Hindlimb muscle (tissue), 1 donor: ENCODE results near the gene EEA1. TPM values are rescaled to one million over a fixed set of nuclear protein-coding genes. Genes with fewer than 3 reads are reported as not detected.
"Not testable (repeated sequence)": the region's sequence is repeated elsewhere in the genome, so short reads cannot be mapped to it uniquely, and the experiment has no call there.

ENCODE experiments used
- DNase-seq: peaks from one replicate; pipeline ENCODE4 v3.0.0-alpha.2; 2013
- polyA plus RNA-seq: library from polyadenylated mRNA; unstranded; fragments of 120-200 nt; gene quantifications from one replicate; pipeline ENCODE4 v1.2.1, GENCODE V29; 2013; ENCODE audit not compliant: insufficient read length

EEA1 gene
- polyA plus RNA-seq, 1 donor, result 19.3 TPM

DNA sequence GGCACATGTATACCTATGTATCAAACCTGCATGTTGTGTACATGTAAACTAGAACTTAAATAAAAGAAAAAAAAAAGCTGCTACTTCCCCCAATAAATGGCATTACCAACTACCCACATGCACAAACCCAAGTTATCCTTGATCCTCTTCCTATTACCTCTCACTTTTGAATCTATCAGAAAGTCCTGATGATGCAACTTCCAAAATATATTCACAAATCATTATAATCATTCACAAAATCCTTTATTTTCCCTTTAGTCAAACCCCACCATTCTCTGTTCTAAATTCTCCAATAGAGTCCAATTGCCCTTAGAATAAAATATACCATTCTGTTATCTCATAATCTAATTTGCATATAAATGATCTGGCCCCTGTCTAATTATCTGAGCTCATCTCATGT lies 134.3 kb downstream of the EEA1 start:
- DNase-seq, result no peak

- DNase-seq, result not testable (repeated sequence)
Observed at GRCh38 chr12:92794356-92794755, 134.7 kb downstream of the EEA1 start.

DNA sequence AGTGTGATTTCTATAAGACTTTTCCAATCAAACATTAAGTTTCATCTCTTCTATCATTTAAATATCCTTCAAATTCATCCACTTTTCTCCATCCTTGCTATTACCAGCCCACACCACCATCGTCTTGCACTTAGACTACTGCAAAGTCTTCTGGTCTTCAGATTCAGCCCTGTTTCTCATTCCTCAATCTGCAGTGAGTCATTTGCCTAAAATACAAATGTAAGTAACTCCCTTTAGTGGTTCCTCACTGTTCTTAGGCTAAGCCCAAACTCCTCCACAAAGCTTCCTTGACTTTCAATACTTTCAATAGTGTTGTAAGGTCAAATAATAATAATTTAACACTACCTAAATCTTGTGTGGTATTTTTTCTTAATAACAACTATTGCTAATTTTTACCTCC lies 143.1 kb downstream of the EEA1 start:
- DNase-seq, result no peak

DNA sequence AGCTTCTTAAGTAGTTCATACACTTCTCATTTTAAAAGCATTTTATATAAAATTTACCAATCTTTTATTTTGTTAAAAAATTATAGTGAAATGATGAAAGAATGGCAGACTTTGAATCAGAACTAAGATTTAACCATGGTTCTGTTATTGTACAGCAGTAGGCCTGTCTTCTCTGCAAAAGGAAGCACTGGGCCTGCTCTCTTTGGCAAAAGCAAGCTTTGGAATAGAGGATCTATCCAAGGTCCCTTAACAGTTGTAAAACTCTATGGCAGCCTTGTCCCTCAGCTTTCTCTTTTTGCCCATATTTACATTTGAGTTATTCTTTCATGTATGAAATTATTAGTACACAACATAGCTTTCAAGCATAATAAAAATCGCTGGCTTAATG lies 143.5 kb downstream of the EEA1 start:
- DNase-seq, result no peak

DNA sequence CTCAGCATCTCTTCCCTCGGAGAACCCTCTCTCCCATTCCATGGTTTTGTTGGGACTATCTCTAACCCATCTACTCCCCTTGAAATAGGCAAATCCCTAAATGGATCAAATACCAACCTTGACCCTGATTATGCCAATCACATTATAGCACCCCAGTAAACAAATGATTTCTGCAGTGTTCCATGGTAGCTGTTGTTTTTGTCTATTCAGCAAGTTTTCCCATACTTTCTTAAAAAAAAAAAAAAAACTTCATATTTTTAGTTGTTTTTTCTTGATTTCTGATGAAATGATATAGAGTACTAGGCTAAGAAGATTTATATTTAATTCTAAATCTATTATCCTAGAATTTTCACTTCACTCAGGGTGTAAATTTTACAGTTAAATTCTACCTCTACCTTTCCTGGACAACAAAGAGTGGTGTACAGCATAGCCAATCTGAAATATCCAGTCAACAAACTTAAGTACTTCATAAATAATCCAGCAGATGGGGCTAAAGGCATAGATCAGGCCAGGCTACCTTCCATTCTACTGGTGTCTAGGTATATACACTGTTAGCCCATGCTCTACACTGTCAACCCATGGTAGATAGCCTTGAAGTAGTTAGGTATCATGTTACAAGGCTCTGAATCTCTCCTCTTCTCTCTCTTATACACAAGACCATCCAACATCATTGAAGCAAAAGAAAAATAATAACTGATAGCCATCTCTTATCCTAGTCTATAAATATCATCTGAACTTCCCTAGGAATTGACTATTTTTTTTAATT lies 144.1 kb downstream of the EEA1 start:
- peak; percentile 45 for DNase-seq

DNA sequence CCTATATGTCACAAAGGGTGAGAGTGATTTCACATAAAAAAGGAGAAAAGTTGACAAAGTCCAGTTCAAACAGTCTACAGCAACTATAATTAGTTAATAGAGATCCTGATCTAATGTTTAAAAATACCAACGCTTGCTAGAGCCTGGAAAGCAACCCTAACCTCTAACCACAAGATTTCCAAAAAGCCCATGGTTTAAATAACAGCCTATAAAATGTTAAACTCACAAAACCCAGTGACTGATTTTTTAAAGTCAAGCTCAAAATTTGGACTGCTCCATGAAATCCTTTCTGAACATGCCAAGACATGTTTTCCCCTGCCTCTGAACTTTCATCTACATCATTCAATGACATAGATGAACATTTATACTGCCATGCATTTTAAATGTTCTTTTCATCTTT lies 144.7 kb downstream of the EEA1 start:
- DNase-seq, result no peak

DNA sequence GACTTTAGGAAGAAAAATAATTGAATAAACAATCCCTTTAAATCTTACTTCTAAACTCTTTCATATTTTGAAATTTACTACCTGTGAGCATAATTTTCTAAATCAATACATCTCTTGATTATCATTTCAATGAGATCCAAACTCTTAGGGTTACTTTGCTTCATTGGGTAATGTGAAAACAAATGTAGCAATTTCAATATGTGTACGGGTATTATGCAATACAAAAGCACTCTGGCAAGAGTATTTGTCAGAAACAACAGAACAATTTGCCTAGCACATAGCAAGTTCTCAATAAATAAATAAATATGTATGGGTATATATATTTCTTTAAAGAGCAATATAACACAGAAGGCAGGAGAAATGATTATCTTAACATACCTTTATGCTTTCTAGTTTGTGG lies 149.2 kb downstream of the EEA1 start:
- no peak for DNase-seq

GRCh38 chr12:92778525-92778924 lies 150.6 kb downstream of the EEA1 start:
- no peak for DNase-seq

- DNase-seq, result no peak
Observed at GRCh38 chr12:92775416-92775815, 153.7 kb downstream of the EEA1 start.

DNA sequence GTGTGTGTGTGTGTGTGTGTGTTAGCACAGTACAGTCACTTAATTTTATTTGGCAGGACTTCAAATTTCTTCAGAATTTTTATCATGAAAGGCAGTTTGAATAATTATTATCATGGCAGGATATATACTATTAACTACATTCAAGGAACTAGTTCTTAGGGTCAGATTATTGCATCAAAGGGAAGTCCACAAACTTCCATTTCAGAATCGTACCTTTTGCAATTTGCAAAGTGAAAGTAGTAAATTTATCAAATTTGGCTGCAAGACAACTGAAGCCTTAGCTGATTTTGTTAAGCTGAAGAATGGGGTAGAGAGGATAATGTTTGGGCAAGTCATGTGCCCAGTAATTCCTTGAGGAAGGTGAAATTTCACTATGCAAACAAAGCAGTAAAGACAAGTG lies 158.1 kb downstream of the EEA1 start:
- no peak for DNase-seq

DNA sequence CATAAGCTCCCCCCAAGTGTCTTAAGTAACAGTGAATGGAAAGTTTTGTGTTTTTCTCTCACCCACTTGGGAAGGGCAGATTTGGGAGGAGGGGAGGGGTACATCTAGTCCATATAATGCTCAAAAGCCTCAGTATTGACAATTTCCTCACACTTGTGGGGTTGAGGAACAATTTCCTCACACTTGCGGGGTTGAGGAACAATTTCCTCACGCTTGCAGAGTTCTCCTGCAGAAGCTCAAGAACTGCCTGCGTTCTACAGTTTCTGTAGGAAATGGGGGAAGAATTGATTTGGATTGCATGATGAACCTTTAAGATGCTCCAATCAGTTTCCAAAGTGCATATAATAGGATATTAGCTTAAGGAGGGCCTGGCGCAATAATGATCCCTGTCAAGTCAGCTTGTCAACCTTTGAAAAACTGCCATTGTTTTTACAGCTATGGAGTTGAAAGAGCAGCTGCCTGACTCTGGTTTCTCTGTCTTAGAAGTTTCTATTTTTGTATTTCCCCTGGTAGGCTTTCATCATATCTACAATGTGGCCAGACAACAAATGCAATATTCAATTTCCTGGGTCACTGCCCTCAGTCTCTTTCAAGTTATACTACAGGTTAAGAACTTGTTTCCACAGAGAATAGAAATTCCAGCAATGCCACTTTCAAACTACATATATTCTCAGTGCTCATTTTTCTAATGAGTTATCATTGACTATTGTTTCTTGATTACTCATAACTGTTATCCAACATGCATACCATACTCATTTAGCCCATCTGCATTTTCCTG lies 159.8 kb downstream of the EEA1 start:
- no peak for DNase-seq

GRCh38 chr12:92765871-92766270 lies 163.2 kb downstream of the EEA1 start:
- DNase-seq, result no peak

DNA sequence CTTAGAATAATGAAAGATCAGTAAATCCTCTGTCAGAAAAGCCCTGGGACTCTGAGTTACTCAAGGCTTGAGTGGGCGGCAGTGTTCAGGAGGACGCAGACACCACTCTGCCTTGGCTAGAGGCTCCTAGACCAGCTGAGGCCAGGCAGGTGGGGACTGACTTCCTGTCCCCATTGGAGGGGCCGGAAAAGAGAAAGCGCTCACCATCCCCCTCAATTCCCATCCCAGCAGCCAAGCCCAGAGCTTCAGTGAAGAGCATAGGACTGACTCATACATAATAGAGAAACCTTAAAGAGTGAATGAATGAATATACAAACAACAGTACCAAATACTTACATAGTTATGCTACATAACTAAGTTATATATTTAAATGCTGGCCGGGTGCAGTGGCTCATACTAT lies 164.3 kb downstream of the EEA1 start:
- DNase-seq, result peak; percentile 59

DNA sequence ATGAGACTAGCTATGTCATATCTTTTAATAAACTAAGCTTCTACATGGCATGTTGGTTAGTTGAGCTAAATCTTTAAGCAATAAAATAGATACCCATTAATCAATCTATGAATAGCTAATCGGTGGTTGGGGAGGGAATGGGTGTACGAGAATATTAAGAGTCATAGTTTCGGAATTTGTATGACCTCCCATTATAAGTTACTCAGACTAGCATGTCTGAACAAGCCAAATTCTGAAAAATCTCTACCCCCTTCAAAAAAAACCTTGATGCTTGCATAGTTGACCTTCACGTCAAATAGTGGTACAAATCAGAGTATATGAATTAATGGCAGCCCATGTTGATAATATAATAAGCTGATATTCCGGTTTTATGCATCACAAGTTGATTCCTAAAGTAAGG lies 166.3 kb downstream of the EEA1 start:
- no peak for DNase-seq

DNA sequence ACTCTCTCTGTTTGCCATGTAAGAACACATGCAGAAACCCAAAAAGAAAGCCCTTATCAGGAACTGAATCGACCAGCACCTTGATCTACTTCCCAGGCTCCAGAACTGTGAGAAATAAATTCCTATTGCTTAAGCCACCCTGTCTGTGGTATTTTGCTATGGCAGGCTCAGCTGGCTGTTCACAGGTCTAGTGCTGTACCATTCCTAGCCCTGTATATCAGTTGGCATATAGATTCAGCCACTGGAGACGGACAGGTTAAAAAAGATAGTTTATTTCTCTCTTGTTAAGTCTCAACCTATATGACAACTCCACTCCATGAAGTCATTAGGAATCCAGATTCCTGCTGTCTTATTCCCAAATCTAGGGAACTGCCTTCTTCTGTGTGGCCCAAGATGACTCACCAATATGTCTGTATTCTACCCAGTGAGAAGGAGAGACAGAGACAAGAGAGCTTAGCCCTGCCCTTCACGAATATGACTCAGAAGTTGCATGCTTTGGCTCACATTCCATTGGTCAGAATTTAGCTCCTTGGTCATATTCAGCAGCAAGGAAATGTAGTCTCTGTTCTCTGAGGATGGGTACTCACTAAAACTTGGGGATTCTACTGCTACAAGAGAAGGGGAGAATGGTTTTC lies 169.3 kb downstream of the EEA1 start:
- DNase-seq, result no peak

DNA sequence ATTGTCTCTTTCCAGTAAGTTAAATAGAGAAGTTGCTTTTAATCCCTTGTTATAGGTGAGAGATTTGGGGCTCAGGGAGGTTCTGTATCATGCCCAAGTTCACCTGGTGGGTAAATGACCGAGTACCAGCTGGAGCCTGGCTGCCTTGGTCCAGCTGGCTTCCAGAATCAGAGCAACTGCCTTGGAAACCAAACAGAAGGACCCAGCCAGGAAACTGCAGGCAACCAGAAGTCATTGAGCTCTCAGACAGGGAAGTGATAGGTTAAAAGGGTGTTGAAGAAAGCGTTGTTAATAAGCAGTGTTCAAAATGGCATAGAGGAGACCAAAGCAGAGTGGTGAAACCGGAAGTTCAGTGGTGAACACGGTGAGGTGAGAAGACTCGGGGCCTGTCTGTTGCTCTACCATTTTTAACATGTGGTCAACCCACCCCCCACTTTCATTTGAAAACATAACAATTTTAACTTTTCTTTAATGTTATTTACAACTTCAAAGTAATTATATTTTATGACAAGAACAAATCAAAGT lies 171.4 kb downstream of the EEA1 start:
- DNase-seq, result no peak

- no peak for DNase-seq
Observed at GRCh38 chr12:92756898-92757596, 172.0 kb downstream of the EEA1 start.

DNA sequence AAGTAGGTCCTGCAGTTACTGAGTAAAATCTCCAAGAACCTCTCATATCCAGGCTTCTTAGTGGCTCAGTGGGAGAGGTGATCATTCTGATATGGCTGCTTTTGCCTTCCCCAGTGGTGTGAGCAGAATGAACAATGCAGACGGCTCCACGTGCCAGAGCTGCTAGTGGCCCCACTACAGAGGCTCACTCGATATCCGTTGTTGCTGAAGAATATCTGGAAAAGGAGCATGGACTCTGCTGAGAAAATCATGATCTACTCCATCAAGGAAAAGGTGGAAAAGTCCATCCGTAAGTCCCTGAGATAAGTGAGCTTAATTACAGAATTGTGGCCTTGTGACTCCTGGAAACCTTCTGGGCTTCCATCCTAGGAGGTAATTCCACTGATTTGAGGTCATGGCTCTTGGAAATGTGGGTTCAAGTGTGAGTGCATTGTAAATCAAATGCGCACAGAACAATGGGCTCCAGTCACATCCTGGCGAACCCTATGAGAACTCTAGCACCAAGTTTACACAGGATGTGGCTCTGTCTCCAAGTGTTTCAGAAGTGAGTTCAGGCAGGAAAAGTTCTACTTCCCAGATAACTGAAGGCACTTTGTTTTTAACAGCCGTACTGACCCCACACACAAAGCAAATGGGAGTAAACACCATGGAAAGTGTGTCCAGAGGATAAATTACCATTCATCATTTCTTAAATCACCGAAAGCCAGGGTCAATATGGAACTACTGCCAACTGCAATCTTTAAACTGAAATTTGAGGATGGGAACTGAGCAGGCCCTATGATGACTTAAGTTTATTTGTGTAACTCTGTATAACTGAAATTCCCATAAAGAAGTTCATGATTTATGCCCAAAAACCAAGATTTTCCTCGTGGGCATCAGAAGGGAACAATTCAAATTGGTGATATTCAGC lies 174.9 kb downstream of the EEA1 start:
- no peak for DNase-seq

DNA sequence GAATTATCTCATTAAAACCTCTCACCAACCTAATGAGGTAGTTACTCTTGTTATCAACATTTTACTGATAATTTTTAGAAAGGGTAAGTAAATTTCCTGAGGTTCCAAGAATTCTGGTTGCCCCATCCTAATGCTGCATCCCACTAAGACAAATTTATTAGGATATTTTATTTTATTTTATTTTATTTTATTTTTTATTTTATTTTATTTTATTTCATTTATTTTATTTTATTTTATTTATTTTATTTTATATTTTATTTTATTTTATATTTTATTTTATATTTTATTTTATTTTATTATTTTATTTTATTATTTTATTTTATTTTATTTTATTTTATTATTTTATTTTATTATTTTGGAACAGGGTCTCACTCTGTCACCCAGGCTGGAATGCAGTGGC lies 179.4 kb downstream of the EEA1 start:
- not testable (repeated sequence) for DNase-seq

DNA sequence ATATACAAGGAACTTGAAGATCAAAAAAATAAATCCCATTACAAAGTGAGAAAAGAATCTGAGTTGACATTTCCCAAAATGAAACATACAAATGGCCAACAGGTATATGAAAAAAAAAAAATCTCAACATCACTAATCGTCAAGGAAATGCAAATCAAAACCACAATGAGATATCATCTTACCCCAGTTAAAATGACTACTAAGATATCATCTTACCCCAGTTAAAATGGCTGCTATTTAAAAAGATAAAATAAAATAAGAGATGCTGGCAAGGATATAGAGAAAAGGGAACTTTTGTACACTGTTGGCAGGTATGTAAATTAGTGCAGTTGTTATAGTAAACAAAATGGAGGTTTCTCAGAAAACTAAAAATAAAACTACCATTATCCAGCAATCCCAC lies 181.9 kb downstream of the EEA1 start:
- no peak for DNase-seq

- peak; percentile 87 for DNase-seq
Observed at GRCh38 chr12:92745856-92746550, 183.1 kb downstream of the EEA1 start.
